C4-2B (cell line): Measurements from ENCODE around the gene DDX46.

Experiments
- H3K27ac ChIP-seq: fragments of 450-650 bp; 2 replicates; pipeline ENCODE4 v1.5.1; 2017
- CTCF ChIP-seq: fragments of 450-650 bp; conservative IDR thresholded peaks from 2 replicates; pipeline ENCODE4 v1.5.1; 2017; ENCODE audit warnings: mild to moderate bottlenecking
- ZFX ChIP-seq: fragments of 450-650 bp; IDR thresholded peaks from 2 replicates; pipeline ENCODE4 v1.6.1; 2017

The DDX46 gene

GRCh38 chr5:134874831-134875655 lies 116.5 kb downstream of the DDX46 start:
- peak overlapping the region; percentile 97 for H3K27ac ChIP-seq
- TF ChIP-seq CTCF (no peak), ZFX (no peak)

DNA sequence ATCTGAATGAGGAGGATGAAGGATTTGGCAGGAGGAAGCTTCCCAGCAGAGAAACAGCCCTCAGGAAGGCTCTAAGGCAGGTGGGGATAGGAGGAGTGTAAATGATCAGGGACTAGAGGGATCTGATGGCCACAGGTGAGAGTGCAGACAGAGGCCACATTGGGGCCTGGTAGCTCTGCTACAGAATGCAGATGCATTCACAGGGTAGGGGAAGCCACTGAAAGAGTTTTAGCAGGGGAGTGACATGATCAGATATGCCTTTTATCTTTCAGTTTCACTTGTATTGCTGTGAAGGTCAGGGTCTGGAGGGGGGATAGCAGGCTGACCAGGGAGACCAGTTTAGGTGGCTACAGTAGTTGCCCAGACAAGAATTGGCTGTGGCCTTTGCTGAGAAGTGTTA lies 118.6 kb downstream of the DDX46 start:
- TF ChIP-seq ZFX (no peak), CTCF (no peak)
- no peak overlapping the region for H3K27ac ChIP-seq

DNA sequence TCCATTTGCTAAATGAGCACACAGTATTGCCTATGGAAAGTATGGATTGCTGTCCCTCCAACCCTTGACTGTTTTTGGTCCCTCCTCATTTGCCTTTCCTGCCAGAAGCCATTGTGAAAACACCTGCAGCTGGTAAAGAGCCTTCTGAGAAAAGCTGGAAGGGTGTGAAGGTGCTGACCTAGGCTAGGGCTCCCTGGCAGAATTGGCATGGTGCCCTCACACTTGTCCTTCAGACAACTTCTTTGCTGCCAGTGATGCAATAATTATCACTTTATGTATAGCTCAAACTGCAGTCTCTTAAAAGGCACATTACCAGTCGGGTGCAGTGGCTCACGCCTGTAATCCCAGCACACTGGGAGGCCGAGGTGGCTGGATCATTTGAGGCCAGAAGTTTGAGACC lies 119.8 kb downstream of the DDX46 start:
- H3K27ac ChIP-seq = no peak overlapping the region

GRCh38 chr5:134879456-134879855 lies 120.9 kb downstream of the DDX46 start:
- no peak overlapping the region for H3K27ac ChIP-seq
- no peak for TF ChIP-seq CTCF
- TF ChIP-seq ZFX = no peak

More for the DNA sequence above, 119.8 kb downstream of the DDX46 start:
- TF ChIP-seq ZFX (no peak), CTCF (no peak)
